AG04450 (cell line): Measurements from ENCODE around the gene TMEM147. TPM values are rescaled to one million over a fixed set of nuclear protein-coding genes. Genes with fewer than 3 reads are reported as not detected.
A peak's percentile ranks its signal among the peaks of the same experiment; 100 is the strongest.

Experiments
- CTCF ChIA-PET: fragments of 300-600, 350-600 bp; formaldehyde crosslinking; extraction: SDS; loops from one replicate; lab custom pipeline; 2022; ENCODE audit warnings: antibody characterized with exemption, inconsistent platforms; lab: Charles Lee
- POLR2A ChIA-PET: fragments of 350-600 bp; formaldehyde crosslinking; extraction: SDS; loops from one replicate; lab custom pipeline; 2021; ENCODE audit warnings: antibody characterized with exemption, inconsistent platforms; lab: Yijun Ruan, JAX
- DNase-seq: peaks from one replicate; pipeline ENCODE4 v3.0.0-alpha.2; 2011; ENCODE audit warnings: low read depth, low spot score
- H3K27ac ChIP-seq: one replicate; pipeline ENCODE4 v1.5.1; 2012; ENCODE audit warnings: low read depth, low read length, control low read depth
- H3K27me3 ChIP-seq: one replicate; pipeline ENCODE4 v1.6.0; 2012; ENCODE audit warnings: low read length; ENCODE audit not compliant: control insufficient read depth, insufficient read depth
- H3K4me3 ChIP-seq: 2 replicates; pipeline ENCODE4 v1.5.1; 2011; ENCODE audit warnings: mild to moderate bottlenecking, low read depth, low read length, control low read depth
- H3K9me3 ChIP-seq: 2 replicates; pipeline ENCODE4 v1.5.1; 2012; ENCODE audit warnings: low read length; ENCODE audit not compliant: control insufficient read depth, insufficient read depth
- CTCF ChIP-seq: IDR thresholded peaks from 2 replicates; pipeline ENCODE4 v1.5.1; 2011; ENCODE audit warnings: low read depth, low read length, control low read depth, inconsistent platforms
- polyA plus RNA-seq: library from polyadenylated mRNA; depleted of rRNA; stranded (reverse); fragments of >200 nt; gene quantifications from 2 replicates; pipeline ENCODE4 v1.2.3, GENCODE V29; 2011

TMEM147 gene
- polyA plus RNA-seq, 1 experiment, result 88.7 TPM

DNA sequence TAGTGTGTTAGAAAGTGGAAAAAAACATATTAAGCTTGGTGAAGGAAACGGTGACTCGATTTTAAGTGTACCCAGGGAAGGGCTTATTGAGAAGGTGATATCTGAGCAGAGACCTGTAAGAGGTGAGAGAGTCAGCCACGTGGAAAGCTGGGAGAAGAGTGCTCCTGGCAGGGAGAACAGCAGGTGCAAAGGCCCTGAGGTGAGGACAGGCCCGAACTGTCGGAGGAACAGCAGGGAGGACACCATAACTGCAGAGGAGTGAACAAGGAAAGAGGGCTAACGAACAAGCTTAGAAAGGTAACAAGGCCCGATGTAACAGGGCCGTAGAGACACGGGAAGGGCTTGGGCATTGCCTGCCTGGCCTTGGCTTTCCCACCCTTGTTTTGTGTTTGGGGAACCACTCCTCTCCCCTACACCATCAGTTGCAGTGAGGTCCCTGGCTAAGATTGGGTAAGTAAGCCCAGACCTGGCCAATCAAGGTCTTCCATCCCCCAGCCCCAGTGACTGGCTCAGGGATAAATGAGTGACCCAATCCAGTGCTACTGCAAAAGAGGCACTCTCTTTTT, 10.7 kb downstream of the TMEM147 start:
- Histone ChIP-seq H3K27me3 (peaks cover 13% of the 10 kb centered on the region), H3K27ac (no peak overlapping the region), H3K4me3 (no peak overlapping the region), H3K9me3 (peaks cover 10% of the 10 kb centered on the region; the same call in 1 of the 2 replicates)
- DNase-seq, result no peak
- TF ChIP-seq CTCF, result no peak
- ChIA-PET CTCF (interaction anchor here (0.6 to 0.9 kb wide), 3 partner anchors 9 to 106 kb away, joined by 3 to 4 read pairs (median 4); no protein-coding TSS in a partner anchor), POLR2A (no interaction called here)

DNA sequence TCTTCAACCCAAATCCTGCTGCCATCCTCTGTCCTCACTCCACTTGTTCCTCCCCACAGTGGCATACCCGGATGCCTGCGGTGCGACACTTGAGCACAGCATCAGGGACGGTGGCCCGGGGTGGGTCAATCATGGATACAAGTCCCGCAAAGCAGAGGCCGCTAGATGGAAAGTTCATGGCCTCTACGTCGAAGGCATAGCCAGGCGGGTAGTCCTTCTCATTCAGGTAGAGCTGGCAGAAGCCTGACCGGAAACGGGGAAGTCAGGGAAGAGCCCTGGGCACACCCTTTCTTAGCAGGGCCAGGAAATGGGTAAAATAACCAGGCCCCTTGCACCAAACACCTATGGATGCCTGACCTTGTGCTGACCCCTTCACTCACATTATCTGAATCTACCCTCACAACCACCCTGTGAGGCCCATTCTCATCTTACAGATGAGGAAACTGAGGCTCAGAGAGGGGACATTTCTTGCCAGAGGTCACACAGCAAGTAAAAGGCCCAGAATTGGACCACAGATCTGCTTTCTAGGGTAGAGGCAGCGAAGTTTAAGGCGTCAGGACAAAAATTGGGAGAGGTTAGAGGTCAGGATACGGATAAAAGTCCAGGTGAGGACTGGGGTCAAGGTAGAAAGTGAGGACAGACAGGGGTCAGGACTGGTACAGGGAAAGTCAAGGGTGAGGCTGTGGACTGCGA, 11.6 kb downstream of the TMEM147 start:
- POLR2A ChIA-PET, result interaction anchor here (0.5 kb wide), 1 partner anchor 79 kb away, joined by 3 read pairs; no protein-coding TSS in a partner anchor
- DNase-seq, result no peak
- H3K27ac ChIP-seq, result no peak overlapping the region
- H3K4me3 ChIP-seq, result no peak overlapping the region
- peaks cover 10% of the 10 kb centered on the region; the same call in 1 of the 2 replicates for H3K9me3 ChIP-seq
- CTCF ChIA-PET, result interaction anchor here (0.9 to 1.8 kb wide), 2 partner anchors 8 to 10 kb away, joined by 4 to 8 read pairs; no protein-coding TSS in a partner anchor
- peaks cover 13% of the 10 kb centered on the region for H3K27me3 ChIP-seq
- no peak for TF ChIP-seq CTCF

DNA sequence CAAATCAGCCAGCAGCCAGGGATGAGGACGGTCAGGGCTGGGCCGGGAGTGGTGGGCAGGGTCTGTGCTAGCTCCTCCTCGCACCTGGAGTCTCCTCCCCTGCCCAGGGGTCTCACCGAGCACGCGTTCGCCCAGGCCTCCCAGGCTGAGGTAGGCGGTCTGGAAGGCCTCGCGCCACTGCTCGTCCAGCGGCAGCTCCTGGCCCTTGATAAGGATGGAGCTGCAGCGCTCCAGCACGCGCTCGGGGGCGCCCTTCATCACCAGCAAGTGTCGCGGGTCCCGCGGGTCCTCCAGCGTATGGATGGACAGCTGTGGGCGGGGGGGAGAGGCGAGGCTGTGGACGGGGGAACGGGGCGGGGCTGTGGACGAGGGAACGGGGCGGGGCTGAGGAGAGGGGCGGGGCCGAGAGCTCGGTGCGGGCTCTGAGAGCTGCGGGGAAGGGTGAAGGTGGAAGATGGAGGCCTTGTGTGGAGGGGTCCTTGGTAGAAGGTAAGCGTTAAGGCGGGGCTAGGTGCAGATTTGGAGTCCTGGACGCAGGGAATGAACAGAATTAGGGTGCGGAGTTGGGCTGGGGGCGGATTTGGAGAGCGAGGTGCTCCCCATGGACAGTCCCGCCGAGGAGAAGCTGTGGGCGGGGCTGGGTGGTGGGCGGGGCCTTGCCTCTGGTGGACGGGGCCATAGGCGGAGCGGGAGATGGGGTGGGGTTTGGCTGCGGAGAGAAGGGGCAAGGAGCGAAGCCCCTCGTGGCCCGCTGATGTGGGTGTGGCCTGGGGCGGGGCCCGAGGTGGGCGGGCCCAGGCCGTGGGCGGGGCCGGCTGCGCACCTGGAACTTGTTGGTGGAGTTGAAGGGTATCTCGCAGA, 12.3 kb downstream of the TMEM147 start:
- DNase-seq, result no peak
- ChIA-PET CTCF (interaction anchor here (1.8 kb wide), 1 partner anchor 9 kb away, joined by 8 read pairs; no protein-coding TSS in a partner anchor), POLR2A (interaction anchor here (0.5 kb wide), 1 partner anchor 80 kb away, joined by 3 read pairs; no protein-coding TSS in a partner anchor)
- Histone ChIP-seq H3K27ac (no peak overlapping the region), H3K9me3 (peaks cover 10% of the 10 kb centered on the region; the same call in 1 of the 2 replicates), H3K4me3 (peak overlapping the region; percentile 55), H3K27me3 (peaks cover 18% of the 10 kb centered on the region)
- TF ChIP-seq CTCF, result no peak

DNA sequence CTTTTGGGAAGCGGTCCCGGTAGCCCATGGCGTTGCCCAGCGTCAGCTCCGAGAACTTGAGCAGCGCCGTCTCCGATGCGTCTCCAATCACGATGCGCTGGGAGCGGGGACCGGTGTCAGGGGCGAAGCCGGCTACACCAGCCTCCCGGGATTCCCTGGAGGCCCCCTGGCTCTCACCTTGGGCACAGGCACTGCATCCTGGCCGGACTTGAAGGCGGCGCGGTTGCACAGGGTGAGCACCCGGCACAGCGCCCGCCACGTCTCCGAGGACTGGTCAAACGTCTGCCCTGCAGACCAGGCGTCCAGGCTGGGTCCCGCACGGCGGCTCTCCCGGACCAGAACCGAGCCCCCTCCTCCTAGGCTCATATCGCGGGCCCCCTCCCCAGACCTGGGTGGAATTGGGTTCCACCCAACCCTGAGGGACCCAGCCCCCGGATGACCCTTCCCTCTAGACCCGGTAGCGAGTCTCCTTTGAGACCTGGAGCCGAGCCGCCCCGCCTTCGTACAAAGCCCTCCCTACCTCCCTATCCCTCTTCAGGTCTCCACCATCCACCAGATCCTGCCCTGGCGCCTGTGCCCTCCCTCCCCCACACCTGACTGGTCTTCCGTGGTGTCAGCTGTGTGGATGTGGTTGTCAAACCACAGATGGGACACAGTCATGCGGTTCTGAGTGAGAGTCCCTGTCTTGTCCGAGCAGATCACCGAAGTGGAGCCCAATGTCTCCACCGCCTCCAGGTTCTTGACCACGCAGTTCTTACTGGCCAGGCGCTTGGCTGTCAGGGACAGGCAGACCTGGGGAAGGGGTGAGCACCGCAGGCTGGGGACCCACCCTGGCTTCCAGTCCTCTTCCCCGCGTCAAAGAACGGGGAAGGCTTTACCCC, 13.2 kb downstream of the TMEM147 start:
- H3K4me3 ChIP-seq, result peak overlapping the region; percentile 55; the same call in 1 of the 2 replicates
- no peak for DNase-seq
- no peak overlapping the region for H3K27ac ChIP-seq
- H3K27me3 ChIP-seq, result peaks cover 18% of the 10 kb centered on the region
- CTCF ChIA-PET, result interaction anchor here (1.8 to 1.9 kb wide), 2 partner anchors 10 kb away, joined by 5 to 8 read pairs; no protein-coding TSS in a partner anchor
- TF ChIP-seq CTCF, result no peak
- POLR2A ChIA-PET, result no interaction called here
- H3K9me3 ChIP-seq, result peaks cover 10% of the 10 kb centered on the region; the same call in 1 of the 2 replicates
